ENCODE data around the gene TRMT112. TPM values are rescaled to one million over a fixed set of nuclear protein-coding genes. Genes with fewer than 3 reads are reported as not detected.

Gene TRMT112
- polyA plus RNA-seq, 2 of the 4 experiments (the other 2 are of a cell fraction) = 363 to 440 TPM

GRCh38 chr11:64284962-64285884 lies 32.1 kb downstream of the TRMT112 start, which contains the start of gene GPR137 (continued):
- TF ChIP-seq, protein P1, sequence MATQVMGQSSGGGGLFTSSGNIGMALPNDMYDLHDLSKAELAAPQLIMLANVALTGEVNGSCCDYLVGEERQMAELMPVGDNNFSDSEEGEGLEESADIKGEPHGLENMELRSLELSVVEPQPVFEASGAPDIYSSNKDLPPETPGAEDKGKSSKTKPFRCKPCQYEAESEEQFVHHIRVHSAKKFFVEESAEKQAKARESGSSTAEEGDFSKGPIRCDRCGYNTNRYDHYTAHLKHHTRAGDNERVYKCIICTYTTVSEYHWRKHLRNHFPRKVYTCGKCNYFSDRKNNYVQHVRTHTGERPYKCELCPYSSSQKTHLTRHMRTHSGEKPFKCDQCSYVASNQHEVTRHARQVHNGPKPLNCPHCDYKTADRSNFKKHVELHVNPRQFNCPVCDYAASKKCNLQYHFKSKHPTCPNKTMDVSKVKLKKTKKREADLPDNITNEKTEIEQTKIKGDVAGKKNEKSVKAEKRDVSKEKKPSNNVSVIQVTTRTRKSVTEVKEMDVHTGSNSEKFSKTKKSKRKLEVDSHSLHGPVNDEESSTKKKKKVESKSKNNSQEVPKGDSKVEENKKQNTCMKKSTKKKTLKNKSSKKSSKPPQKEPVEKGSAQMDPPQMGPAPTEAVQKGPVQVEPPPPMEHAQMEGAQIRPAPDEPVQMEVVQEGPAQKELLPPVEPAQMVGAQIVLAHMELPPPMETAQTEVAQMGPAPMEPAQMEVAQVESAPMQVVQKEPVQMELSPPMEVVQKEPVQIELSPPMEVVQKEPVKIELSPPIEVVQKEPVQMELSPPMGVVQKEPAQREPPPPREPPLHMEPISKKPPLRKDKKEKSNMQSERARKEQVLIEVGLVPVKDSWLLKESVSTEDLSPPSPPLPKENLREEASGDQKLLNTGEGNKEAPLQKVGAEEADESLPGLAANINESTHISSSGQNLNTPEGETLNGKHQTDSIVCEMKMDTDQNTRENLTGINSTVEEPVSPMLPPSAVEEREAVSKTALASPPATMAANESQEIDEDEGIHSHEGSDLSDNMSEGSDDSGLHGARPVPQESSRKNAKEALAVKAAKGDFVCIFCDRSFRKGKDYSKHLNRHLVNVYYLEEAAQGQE (IDR thresholded peaks at IDR 0.05) = 0 out of 2 replicates have a peak, but pooled peaks have one; percentile 21
- TF ChIP-seq BHLHE40 (IDR thresholded peaks at IDR 0.05; ENCODE audit: low read depth, low read length) (no peak), HDAC2 (IDR thresholded peaks at IDR 0.05) (no peak), FOXS1 (CRISPR knock-in tag; IDR thresholded peaks at IDR 0.05) (no peak)

DNA sequence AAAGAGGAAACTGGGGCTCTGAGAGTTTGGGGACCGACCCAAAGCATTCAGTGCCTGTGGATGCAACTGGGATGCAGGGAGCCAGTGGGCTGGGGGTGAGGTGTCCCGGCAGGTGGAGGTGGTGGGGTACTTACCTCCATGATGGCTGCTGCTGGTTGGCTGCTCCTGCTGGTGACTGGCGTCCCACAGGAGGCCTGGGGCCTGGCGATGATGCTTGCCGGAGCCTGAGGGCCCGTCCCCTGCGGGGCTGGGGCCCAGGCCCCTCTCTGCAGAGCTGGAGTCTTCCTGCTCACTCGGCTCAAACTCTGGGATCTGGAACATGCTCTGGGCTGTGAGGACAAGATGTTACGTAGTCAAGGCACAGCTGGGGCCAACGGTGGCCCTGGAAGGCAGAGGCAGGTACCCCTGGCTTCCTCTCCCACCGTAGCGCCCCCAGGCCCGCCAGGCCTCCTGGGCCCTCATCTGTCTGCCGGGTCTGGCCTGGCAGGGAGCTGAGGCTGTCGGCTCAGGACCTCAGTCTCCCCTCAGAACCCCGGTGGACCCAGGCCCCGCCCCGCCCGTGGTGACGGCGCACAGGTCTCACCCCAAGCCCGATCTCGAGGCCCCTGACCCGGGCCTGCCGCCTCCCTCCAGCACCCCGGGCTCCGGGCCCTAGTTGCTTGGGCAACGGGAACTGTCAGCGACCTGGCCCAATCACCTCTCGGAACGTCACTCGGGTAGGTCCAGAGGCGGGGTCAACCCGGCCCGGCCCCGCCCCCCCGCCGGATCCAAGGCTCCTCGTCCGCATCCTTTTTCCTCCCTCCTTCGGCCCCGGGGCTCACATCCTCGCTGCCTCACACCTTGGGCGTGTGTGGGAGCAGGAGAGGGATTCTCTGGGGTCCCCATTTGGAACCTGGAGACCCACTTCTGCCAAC lies 33.1 kb downstream of the TRMT112 start, which contains the start of gene BAD:
Gene BAD, minus strand, starts transcription at position 618 of the 914 bp plus-strand sequence. Its CDS starts 297 bp downstream, at position 321.
- ATAC-seq = peak; percentile 82 to 93
- Histone ChIP-seq H3K4me2 (peak within 1 kb of the TSS; percentile 86), H3K27ac (peak within 1 kb of the TSS; percentile 93 to 98), H3K4me3 (peak within 1 kb of the TSS; percentile 63), H3K4me1 (peaks cover 17% of the 10 kb centered on the region; the same call in 1 of the 3 replicates), H3K9me3 (no peaks in the 10 kb centered on the region)
- FAIRE-seq = peak; percentile 39
- TF ChIP-seq CBX8 (IDR thresholded peaks at IDR 0.05) (no peak), POLR2A (IDR thresholded peaks at IDR 0.05; ENCODE audit: low read length) (peak; percentile 27), MAX (IDR thresholded peaks at IDR 0.05) (peak; percentile 56; the same call in 1 of the 2 replicates), MAZ (IDR thresholded peaks at IDR 0.05; ENCODE audit: borderline replicate concordance, low read depth, low read length) (no peak), BCL3 (IDR thresholded peaks at IDR 0.05) (peak; percentile 75; the same call in 2 of the 3 replicates), FOSL2 (IDR thresholded peaks at IDR 0.05) (no peak), FOSL2 (CRISPR knock-in tag; IDR thresholded peaks at IDR 0.05) (no peak), PHF8 (IDR thresholded peaks at IDR 0.05; ENCODE audit: borderline replicate concordance, low read depth) (peak; percentile 44; the same call in 1 of the 2 replicates), PBX3 (IDR thresholded peaks at IDR 0.05) (peak; percentile 75; the same call in 1 of the 2 replicates), EP300 (IDR thresholded peaks at IDR 0.05) (no peak), JUN (IDR thresholded peaks at IDR 0.05) (peak in 1 of 2 experiments; percentile 4; a peak in 1 of 5 replicates)
- TF ChIP-seq, protein P2, sequence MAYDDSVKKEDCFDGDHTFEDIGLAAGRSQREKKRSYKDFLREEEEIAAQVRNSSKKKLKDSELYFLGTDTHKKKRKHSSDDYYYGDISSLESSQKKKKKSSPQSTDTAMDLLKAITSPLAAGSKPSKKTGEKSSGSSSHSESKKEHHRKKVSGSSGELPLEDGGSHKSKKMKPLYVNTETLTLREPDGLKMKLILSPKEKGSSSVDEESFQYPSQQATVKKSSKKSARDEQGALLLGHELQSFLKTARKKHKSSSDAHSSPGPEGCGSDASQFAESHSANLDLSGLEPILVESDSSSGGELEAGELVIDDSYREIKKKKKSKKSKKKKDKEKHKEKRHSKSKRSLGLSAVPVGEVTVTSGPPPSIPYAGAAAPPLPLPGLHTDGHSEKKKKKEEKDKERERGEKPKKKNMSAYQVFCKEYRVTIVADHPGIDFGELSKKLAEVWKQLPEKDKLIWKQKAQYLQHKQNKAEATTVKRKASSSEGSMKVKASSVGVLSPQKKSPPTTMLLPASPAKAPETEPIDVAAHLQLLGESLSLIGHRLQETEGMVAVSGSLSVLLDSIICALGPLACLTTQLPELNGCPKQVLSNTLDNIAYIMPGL (CRISPR knock-in tag; IDR thresholded peaks at IDR 0.05; ENCODE audit: borderline replicate concordance) = no peak
- CTCF ChIA-PET = interaction anchor here (1.0 to 20.5 kb wide), 6 partner anchors 10 to 41 kb away, joined by 3 to 448 read pairs (median 5); partner anchors contain the start of genes CATSPERZ, ESRRA, PLCB3 and PPP1R14B
- DNase-seq (ENCODE audit: low read depth in 1 of 2, low spot score in 1 of 2) = peak; percentile 93 to 97
- POLR2A ChIA-PET = interaction anchor here (0.7 to 5.8 kb wide), 6 partner anchors 8 to 42 kb away, joined by 3 to 49 read pairs (median 8); partner anchors contain the start of genes ESRRA, FKBP2, PRDX5 and TRMT112
- 5% methylated on average over 17 of the region's 44 CpGs for WGBS (ENCODE audit: missing lambda C conversion rate)

All from A549 (cell line).